HG03103 (cell line): ENCODE measurements around the gene EPX.

Experiments
- ATAC-seq: cut with Tn5 transposase; IDR thresholded peaks from one replicate; pipeline ENCODE4 v1.9.1; 2021; ENCODE audit warnings: low read depth; ENCODE audit not compliant: unreplicated experiment

Gene EPX

DNA sequence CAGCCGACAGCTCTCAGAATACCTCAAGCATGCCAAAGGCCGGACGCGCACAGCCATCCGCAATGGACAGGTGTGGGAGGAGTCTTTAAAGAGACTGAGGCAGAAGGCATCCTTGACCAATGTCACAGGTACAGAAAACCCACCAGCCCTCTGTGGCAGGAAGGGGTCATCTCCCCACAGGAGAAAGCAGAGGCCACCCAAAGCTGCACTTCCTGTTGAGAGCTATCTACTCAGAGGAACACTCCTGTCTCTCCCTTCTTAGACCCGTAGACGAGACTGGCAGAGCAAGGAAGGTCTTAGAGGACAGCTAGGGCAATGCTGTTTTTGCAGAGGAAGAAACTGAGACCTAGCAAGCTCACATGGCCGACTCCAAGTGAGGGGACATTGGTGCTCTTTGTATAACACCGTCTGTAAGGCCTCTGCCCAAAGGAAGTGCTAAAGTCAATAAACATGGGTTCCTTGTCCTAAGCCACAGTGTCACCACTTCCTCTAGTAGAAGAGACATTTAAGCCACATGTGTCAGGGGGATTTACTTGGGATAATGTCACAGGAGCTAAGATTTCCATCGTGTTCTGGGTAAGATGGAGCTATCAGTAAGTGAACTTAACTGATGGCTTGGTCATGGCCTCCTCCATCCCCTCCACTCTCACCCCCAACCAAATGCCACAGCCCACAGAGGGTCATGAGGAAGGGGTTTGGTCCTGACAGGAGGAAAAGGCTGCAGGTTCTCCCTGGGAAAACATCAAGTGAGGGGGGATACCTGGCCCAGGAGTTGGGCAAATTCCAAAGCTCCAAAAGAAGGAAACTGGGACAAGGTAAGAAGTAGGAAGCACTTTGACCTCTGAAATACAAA lies 55.2 kb downstream of the EPX start:
- no peak for ATAC-seq

GRCh38 chr17:58248955-58249269 lies 56.4 kb downstream of the EPX start:
- no peak for ATAC-seq

DNA sequence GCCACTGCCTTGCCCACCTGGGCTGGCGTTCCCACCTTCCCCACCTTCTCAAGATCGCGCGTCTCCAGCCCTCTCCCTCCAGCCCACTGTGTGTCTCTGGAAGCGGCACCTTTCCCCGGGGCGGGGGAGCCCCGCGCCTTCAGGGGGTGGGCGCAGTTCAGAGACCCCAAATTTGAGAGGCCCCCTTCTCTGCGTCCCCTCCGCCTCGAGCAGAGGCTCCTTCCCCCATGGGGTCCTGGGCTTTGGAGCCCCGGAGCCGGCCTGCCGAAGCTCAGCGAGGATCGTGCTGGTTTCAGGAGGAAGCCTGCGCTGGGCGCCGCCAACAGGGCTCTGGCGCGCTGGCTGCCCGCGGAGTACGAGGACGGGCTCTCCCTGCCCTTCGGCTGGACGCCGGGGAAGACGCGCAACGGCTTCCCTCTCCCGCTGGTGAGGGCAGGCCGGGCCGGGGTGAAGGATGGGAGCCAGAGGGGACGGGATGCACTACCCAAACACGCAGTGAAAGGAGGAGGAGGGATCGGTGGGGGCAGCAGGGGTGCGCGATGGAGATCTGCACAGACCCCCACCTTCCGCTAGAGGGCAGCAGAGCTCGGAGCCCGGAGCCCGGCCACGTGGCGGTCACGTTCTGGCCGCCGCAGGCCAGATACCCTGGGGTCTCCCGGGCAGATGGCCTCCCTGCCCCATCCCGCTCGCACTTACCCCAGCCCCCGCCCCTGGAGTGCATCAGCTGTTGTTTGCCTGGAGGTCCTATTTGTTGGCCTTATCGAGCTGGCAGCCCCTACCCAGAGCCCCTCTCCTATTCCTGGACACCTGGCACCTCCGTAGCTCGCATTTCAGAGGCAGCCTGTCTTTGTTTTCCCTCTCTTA lies 57.0 kb downstream of the EPX start:
- ATAC-seq: no peak

DNA sequence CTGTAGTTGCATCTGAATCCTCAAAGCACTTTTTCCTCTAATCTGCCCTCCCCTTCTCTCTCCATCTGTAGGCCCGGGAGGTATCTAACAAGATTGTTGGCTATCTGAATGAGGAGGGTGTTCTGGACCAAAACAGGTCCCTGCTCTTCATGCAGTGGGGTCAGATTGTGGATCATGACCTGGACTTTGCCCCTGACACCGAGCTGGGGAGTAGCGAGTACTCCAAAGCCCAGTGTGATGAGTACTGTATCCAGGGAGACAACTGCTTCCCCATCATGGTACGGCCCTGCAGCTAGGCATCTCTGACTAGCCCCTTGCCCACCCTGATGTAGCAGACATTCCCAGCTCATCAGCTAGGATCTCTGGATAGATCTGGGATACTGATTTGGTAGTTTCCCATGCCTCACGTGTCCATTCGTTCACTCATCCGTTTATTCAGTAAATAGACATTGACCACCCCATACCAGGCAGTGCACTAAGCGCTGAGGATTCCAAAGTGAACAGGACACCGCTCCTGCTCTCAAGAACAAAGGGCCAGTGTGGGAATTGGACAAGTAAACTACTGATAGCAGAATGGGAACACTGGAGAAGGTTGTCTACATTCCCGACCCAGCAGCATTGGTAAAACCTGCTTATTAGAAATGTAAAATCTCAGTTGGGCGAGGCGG lies 58.0 kb downstream of the EPX start:
- ATAC-seq: no peak

DNA sequence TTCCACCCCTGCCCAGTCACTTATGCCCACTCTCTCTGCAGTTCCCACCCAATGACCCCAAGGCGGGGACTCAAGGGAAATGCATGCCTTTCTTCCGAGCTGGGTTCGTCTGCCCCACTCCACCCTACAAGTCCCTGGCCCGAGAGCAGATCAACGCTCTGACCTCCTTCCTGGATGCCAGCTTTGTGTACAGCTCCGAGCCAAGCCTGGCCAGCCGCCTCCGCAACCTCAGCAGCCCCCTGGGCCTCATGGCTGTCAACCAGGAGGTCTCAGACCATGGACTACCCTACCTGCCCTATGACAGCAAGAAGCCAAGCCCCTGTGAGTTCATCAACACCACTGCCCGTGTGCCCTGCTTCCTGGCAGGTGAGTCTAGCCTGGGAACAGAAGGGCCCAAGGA lies 59.6 kb downstream of the EPX start:
- ATAC-seq: no peak

DNA sequence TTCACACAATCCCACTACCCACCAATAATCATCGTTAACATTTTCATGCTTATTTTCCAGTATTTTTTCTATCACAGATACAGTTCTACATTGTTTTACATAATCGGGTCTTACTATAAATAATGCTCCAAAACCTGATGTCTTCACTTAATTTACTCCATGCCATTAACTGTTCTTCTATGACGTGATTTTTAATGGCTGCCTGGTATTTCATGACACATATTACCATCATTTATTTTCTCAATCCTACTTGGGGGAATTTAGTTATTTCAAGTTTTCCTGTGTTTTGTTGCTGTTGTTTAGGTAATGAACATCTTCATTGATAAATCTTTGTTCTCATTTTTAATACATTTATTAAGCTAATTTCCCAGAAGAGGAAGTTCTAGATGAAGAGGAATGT lies 60.6 kb downstream of the EPX start:
- no peak for ATAC-seq
